Body of pancreas (tissue), 4 donors: Measurements from ENCODE around the gene ACLY. TPM values are rescaled to one million over a fixed set of nuclear protein-coding genes. Genes with fewer than 3 reads are reported as not detected.

Experiments
- ATAC-seq: fragments of 150-250 bp; one replicate; pipeline ENCODE4 v1.9.1; 2016
- DNase-seq, 4 donors: peaks; one replicate each; pipeline ENCODE4 v3.0.0-alpha.2; 2019
- H3K27ac ChIP-seq, 4 donors: fragments of 200-600 bp; sonication (generic); 1 replicate in 3 of 4; 2 replicates in 1 of 4; pipeline versions ENCODE4 v1.5.1 to v1.6.1; 2016 to 2019; ENCODE audit warnings: mild to moderate bottlenecking in 1 of 4, mixed read lengths in 1 of 4, moderate library complexity in 1 of 4
- H3K27me3 ChIP-seq, 2 donors: fragments of 200-600 bp; sonication (generic); one replicate each; pipeline ENCODE4 v1.6.0; 2016; ENCODE audit warnings: mild to moderate bottlenecking in 1 of 2
- H3K36me3 ChIP-seq, 2 donors: fragments of 200-600 bp; sonication (generic); replicated peaks in 1 of 2; 2 replicates each; pipeline ENCODE4 v1.5.1; 2016; ENCODE audit warnings: low read depth in 2 of 2; ENCODE audit not compliant: insufficient read depth in 1 of 2
- H3K4me1 ChIP-seq: fragments of 200-600 bp; sonication (generic); one replicate; pipeline ENCODE4 v1.6.0; 2016
- H3K4me3 ChIP-seq, 2 donors: fragments of 200-600 bp; sonication (generic); 1 replicate in 1 of 2; 2 replicates in 1 of 2; pipeline ENCODE4 v1.5.1; 2016 to 2019
- H3K9me3 ChIP-seq, 3 donors: fragments of 200-600 bp; sonication (generic); 1 replicate in 2 of 3; 2 replicates in 1 of 3; pipeline ENCODE4 v1.5.1; 2016
- POLR2A ChIP-seq, 3 donors: fragments of 450-650 bp; IDR thresholded peaks; one replicate each; pipeline ENCODE4 v1.6.1; 2016; ENCODE audit warnings: antibody characterized with exemption in 3 of 3, mild to moderate bottlenecking in 2 of 3
- WGBS, 2 donors: methylation state at CpG; one replicate each; pipeline ENCODE4 v1.1.5; 2017; 5-methylcytosine and 5-hydroxymethylcytosine counted together
- intact Hi-C: fragments of 100-400 bp; cut with DNase I; formaldehyde crosslinking; loops from one replicate; pipeline ENCODE4 v1.15.1; 2023
- total RNA-seq, 2 donors: library from RNA; depleted of rRNA; stranded (reverse); fragments of >200 nt; gene quantifications; one replicate each; pipeline ENCODE4 v1.1.0, GENCODE V29; 2016
- TF ChIP-seq, protein P1 (sequence below), 7 experiments: fragments of 450-650 bp in 4 of 7; fragments of 200-600 bp in 3 of 7; sonication (generic) in 3 of 7; IDR thresholded peaks; one replicate each; pipeline ENCODE4 v1.5.1; 2016 to 2019; ENCODE audit warnings: antibody characterized with exemption in 7 of 7

The ACLY gene
- total RNA-seq, 2 donors from 2014 or later: 39.2 to 59.0 TPM

- intact Hi-C loops: no loop called here
- Histone ChIP-seq H3K27ac (peak overlapping the region in 3 of 4 donors; percentile 52 to 76 (median 61)), H3K27me3 (no peaks in the 10 kb centered on the region), H3K4me1 (peaks cover 37% of the 10 kb centered on the region), H3K9me3 (no peaks in the 10 kb centered on the region), H3K36me3 (peaks cover 23 to 27% of the 10 kb centered on the region in 2 donors), H3K4me3 (no peak overlapping the region)
- 27 to 63% methylated on average over 5 of the region's 5 CpGs for whole genome bisulfite sequencing, 2 donors
- ATAC-seq: peak; percentile 39
- TF ChIP-seq POLR2A (IDR thresholded peaks at IDR 0.05): no peak
- TF ChIP-seq, protein P1, sequence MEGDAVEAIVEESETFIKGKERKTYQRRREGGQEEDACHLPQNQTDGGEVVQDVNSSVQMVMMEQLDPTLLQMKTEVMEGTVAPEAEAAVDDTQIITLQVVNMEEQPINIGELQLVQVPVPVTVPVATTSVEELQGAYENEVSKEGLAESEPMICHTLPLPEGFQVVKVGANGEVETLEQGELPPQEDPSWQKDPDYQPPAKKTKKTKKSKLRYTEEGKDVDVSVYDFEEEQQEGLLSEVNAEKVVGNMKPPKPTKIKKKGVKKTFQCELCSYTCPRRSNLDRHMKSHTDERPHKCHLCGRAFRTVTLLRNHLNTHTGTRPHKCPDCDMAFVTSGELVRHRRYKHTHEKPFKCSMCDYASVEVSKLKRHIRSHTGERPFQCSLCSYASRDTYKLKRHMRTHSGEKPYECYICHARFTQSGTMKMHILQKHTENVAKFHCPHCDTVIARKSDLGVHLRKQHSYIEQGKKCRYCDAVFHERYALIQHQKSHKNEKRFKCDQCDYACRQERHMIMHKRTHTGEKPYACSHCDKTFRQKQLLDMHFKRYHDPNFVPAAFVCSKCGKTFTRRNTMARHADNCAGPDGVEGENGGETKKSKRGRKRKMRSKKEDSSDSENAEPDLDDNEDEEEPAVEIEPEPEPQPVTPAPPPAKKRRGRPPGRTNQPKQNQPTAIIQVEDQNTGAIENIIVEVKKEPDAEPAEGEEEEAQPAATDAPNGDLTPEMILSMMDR (IDR thresholded peaks at IDR 0.05): peak in 1 of 7 experiments; percentile 22
- peak in 3 of 4 donors; percentile 44 to 60 (median 49) for DNase-seq
Measured at GRCh38 chr17:41895617-41896016, 23.1 kb downstream of the ACLY start.

GRCh38 chr17:41894791-41895331 is 23.9 kb downstream of the ACLY start:
- peak overlapping the region in 3 of 4 donors; percentile 52 to 76 (median 61) for H3K27ac ChIP-seq
- H3K36me3 ChIP-seq: peaks cover 23 to 28% of the 10 kb centered on the region in 2 donors
- intact Hi-C loops: no loop called here
- peaks cover 37% of the 10 kb centered on the region for H3K4me1 ChIP-seq
- TF ChIP-seq, protein P1 (IDR thresholded peaks at IDR 0.05): no peak
- TF ChIP-seq POLR2A (IDR thresholded peaks at IDR 0.05): no peak
- H3K9me3 ChIP-seq: no peaks in the 10 kb centered on the region
- H3K27me3 ChIP-seq: no peaks in the 10 kb centered on the region
- no peak overlapping the region for H3K4me3 ChIP-seq
- peak; percentile 64 for ATAC-seq
- DNase-seq: peak in 3 of 4 donors; percentile 30 to 54 (median 39)
- WGBS, 2 donors: 41 to 46% methylated on average over 3 to 7 of the region's 7 CpGs

DNA sequence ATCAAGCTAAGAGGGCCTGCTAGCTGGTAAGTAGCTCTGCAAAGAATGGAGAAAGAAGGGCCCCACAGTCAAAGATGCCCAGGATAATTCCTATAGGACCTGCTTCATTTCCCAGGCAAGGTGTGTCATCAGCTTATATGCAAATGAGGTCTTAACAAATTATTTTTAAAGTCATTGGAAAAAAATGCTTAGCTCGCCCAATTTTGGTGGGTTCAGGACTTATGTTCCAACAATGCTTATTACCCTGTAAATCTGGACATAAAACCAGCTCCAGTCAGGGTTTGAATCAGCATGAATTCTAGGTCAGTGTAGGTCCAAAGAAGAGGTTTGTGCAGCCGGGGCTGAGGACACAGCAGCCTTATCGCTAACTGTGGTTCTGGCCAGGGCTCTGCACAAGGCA is 25.4 kb downstream of the ACLY start:
- DNase-seq (no peak), ATAC-seq (no peak)
- no peaks in the 10 kb centered on the region for H3K9me3 ChIP-seq
- no peak overlapping the region for H3K4me3 ChIP-seq
- TF ChIP-seq, protein P1 (IDR thresholded peaks at IDR 0.05): no peak
- TF ChIP-seq POLR2A (IDR thresholded peaks at IDR 0.05): no peak
- peaks cover 24% of the 10 kb centered on the region for H3K4me1 ChIP-seq
- intact Hi-C loops: no loop called here
- WGBS, 2 donors: 89 to 90% methylated on average over 3 of the region's 3 CpGs
- no peak overlapping the region for H3K27ac ChIP-seq
- peaks cover 26 to 32% of the 10 kb centered on the region in 2 donors for H3K36me3 ChIP-seq
- H3K27me3 ChIP-seq: no peaks in the 10 kb centered on the region

GRCh38 chr17:41892021-41892376 is 26.8 kb downstream of the ACLY start:
- TF ChIP-seq, protein P1 (IDR thresholded peaks at IDR 0.05): no peak
- no peak for TF ChIP-seq POLR2A (IDR thresholded peaks at IDR 0.05)
- Histone ChIP-seq H3K4me3 (no peak overlapping the region), H3K36me3 (peaks cover 26 to 34% of the 10 kb centered on the region in 2 donors), H3K27ac (no peak overlapping the region), H3K4me1 (peaks cover 21% of the 10 kb centered on the region), H3K27me3 (no peaks in the 10 kb centered on the region), H3K9me3 (no peaks in the 10 kb centered on the region)
- WGBS, 2 donors: 95 to 96% methylated on average over 4 of the region's 4 CpGs
- ATAC-seq (no peak), DNase-seq (no peak)
- intact Hi-C loops: no loop called here
